ENCODE results near the gene ATXN1.

The ATXN1 gene

GRCh38 chr6:16595514-16596120 is 165.6 kb downstream of the ATXN1 start:
- no peak overlapping the region for H3K9ac ChIP-seq (ENCODE audit: low read depth in 1 of 2, low read length in 2 of 2)
- H3K9me3 ChIP-seq (ENCODE audit: control insufficient read depth in 1 of 2, low read length in 2 of 2): no peaks in the 10 kb centered on the region
- H3K27ac ChIP-seq (ENCODE audit: low read depth, low read length): no peak overlapping the region
- H3K36me3 ChIP-seq (ENCODE audit: control insufficient read depth in 1 of 2, insufficient read depth in 2 of 2, low read length in 2 of 2): no peaks in the 10 kb centered on the region
- no peaks in the 10 kb centered on the region for H3K4me1 ChIP-seq (ENCODE audit: control insufficient read depth in 1 of 2, insufficient read depth in 2 of 2, low read length in 2 of 2)
- no peaks in the 10 kb centered on the region for H3K27me3 ChIP-seq (ENCODE audit: control insufficient read depth in 1 of 2, insufficient read depth in 2 of 2, low read length in 2 of 2)
- H3K4me3 ChIP-seq (ENCODE audit: low read depth in 1 of 2, low read length in 2 of 2): no peak overlapping the region

- no peaks in the 10 kb centered on the region for H3K36me3 ChIP-seq (ENCODE audit: control insufficient read depth in 1 of 2, insufficient read depth in 2 of 2, low read length in 2 of 2)
- H3K9ac ChIP-seq (ENCODE audit: low read depth in 1 of 2, low read length in 2 of 2): no peak overlapping the region
- no peak overlapping the region for H3K27ac ChIP-seq (ENCODE audit: low read depth, low read length)
- H3K9me3 ChIP-seq (ENCODE audit: control insufficient read depth in 1 of 2, low read length in 2 of 2): no peaks in the 10 kb centered on the region
- no peak overlapping the region for H3K4me3 ChIP-seq (ENCODE audit: low read depth in 1 of 2, low read length in 2 of 2)
- H3K27me3 ChIP-seq (ENCODE audit: control insufficient read depth in 1 of 2, insufficient read depth in 2 of 2, low read length in 2 of 2): no peaks in the 10 kb centered on the region
- H3K4me1 ChIP-seq (ENCODE audit: control insufficient read depth in 1 of 2, insufficient read depth in 2 of 2, low read length in 2 of 2): no peaks in the 10 kb centered on the region
Measured at GRCh38 chr6:16594849-16595248, 166.4 kb downstream of the ATXN1 start.

- H3K36me3 ChIP-seq (ENCODE audit: control insufficient read depth in 1 of 2, insufficient read depth in 2 of 2, low read length in 2 of 2): no peaks in the 10 kb centered on the region
- H3K27ac ChIP-seq (ENCODE audit: low read depth, low read length): no peak overlapping the region
- no peaks in the 10 kb centered on the region for H3K27me3 ChIP-seq (ENCODE audit: control insufficient read depth in 1 of 2, insufficient read depth in 2 of 2, low read length in 2 of 2)
- no peaks in the 10 kb centered on the region for H3K9me3 ChIP-seq (ENCODE audit: control insufficient read depth in 1 of 2, low read length in 2 of 2)
- H3K4me1 ChIP-seq (ENCODE audit: control insufficient read depth in 1 of 2, insufficient read depth in 2 of 2, low read length in 2 of 2): no peaks in the 10 kb centered on the region
- H3K4me3 ChIP-seq (ENCODE audit: low read depth in 1 of 2, low read length in 2 of 2): no peak overlapping the region
- no peak overlapping the region for H3K9ac ChIP-seq (ENCODE audit: low read depth in 1 of 2, low read length in 2 of 2)
Measured at GRCh38 chr6:16592223-16592911, 168.9 kb downstream of the ATXN1 start.

- Histone ChIP-seq H3K9ac (ENCODE audit: low read depth in 1 of 2, low read length in 2 of 2) (no peak overlapping the region), H3K4me3 (ENCODE audit: low read depth in 1 of 2, low read length in 2 of 2) (no peak overlapping the region), H3K36me3 (ENCODE audit: control insufficient read depth in 1 of 2, insufficient read depth in 2 of 2, low read length in 2 of 2) (no peaks in the 10 kb centered on the region), H3K4me1 (ENCODE audit: control insufficient read depth in 1 of 2, insufficient read depth in 2 of 2, low read length in 2 of 2) (peaks cover 0 to 1% of the 10 kb centered on the region in 2 donors), H3K9me3 (ENCODE audit: control insufficient read depth in 1 of 2, low read length in 2 of 2) (no peaks in the 10 kb centered on the region), H3K27ac (ENCODE audit: low read depth, low read length) (no peak overlapping the region), H3K27me3 (ENCODE audit: control insufficient read depth in 1 of 2, insufficient read depth in 2 of 2, low read length in 2 of 2) (no peaks in the 10 kb centered on the region)
Measured at GRCh38 chr6:16591396-16592222, 169.7 kb downstream of the ATXN1 start.

- Histone ChIP-seq H3K36me3 (ENCODE audit: control insufficient read depth in 1 of 2, insufficient read depth in 2 of 2, low read length in 2 of 2) (peaks cover 0 to 3% of the 10 kb centered on the region in 2 donors), H3K9me3 (ENCODE audit: control insufficient read depth in 1 of 2, low read length in 2 of 2) (no peaks in the 10 kb centered on the region), H3K27me3 (ENCODE audit: control insufficient read depth in 1 of 2, insufficient read depth in 2 of 2, low read length in 2 of 2) (no peaks in the 10 kb centered on the region), H3K4me3 (ENCODE audit: low read depth in 1 of 2, low read length in 2 of 2) (peak overlapping the region; percentile 49 to 57), H3K4me1 (ENCODE audit: control insufficient read depth in 1 of 2, insufficient read depth in 2 of 2, low read length in 2 of 2) (peaks cover 15% of the 10 kb centered on the region in 2 donors), H3K9ac (ENCODE audit: low read depth in 1 of 2, low read length in 2 of 2) (peak overlapping the region in 1 of 2 donors; percentile 13), H3K27ac (ENCODE audit: low read depth, low read length) (no peak overlapping the region)
Measured at GRCh38 chr6:16585805-16586204, 175.5 kb downstream of the ATXN1 start.

GRCh38 chr6:16583144-16583762 is 178.0 kb downstream of the ATXN1 start:
- H3K4me3 ChIP-seq (ENCODE audit: low read depth in 1 of 2, low read length in 2 of 2): peak overlapping the region; percentile 62 to 76
- peak overlapping the region; percentile 11 to 68 for H3K9ac ChIP-seq (ENCODE audit: low read depth in 1 of 2, low read length in 2 of 2)
- H3K27ac ChIP-seq (ENCODE audit: low read depth, low read length): no peak overlapping the region
- no peaks in the 10 kb centered on the region for H3K27me3 ChIP-seq (ENCODE audit: control insufficient read depth in 1 of 2, insufficient read depth in 2 of 2, low read length in 2 of 2)
- peaks cover 15% of the 10 kb centered on the region in 2 donors for H3K4me1 ChIP-seq (ENCODE audit: control insufficient read depth in 1 of 2, insufficient read depth in 2 of 2, low read length in 2 of 2)
- H3K9me3 ChIP-seq (ENCODE audit: control insufficient read depth in 1 of 2, low read length in 2 of 2): no peaks in the 10 kb centered on the region
- peaks cover 0 to 3% of the 10 kb centered on the region in 2 donors for H3K36me3 ChIP-seq (ENCODE audit: control insufficient read depth in 1 of 2, insufficient read depth in 2 of 2, low read length in 2 of 2)

GRCh38 chr6:16582446-16583143 is 178.7 kb downstream of the ATXN1 start:
- Histone ChIP-seq H3K27me3 (ENCODE audit: control insufficient read depth in 1 of 2, insufficient read depth in 2 of 2, low read length in 2 of 2) (no peaks in the 10 kb centered on the region), H3K4me1 (ENCODE audit: control insufficient read depth in 1 of 2, insufficient read depth in 2 of 2, low read length in 2 of 2) (peaks cover 15% of the 10 kb centered on the region in 2 donors), H3K27ac (ENCODE audit: low read depth, low read length) (no peak overlapping the region), H3K36me3 (ENCODE audit: control insufficient read depth in 1 of 2, insufficient read depth in 2 of 2, low read length in 2 of 2) (peaks cover 0 to 3% of the 10 kb centered on the region in 2 donors), H3K4me3 (ENCODE audit: low read depth in 1 of 2, low read length in 2 of 2) (peak overlapping the region; percentile 62 to 76), H3K9me3 (ENCODE audit: control insufficient read depth in 1 of 2, low read length in 2 of 2) (no peaks in the 10 kb centered on the region), H3K9ac (ENCODE audit: low read depth in 1 of 2, low read length in 2 of 2) (peak overlapping the region; percentile 11 to 68)

GRCh38 chr6:16578695-16579285 is 182.5 kb downstream of the ATXN1 start:
- Histone ChIP-seq H3K27me3 (ENCODE audit: control insufficient read depth in 1 of 2, insufficient read depth in 2 of 2, low read length in 2 of 2) (no peaks in the 10 kb centered on the region), H3K4me1 (ENCODE audit: control insufficient read depth in 1 of 2, insufficient read depth in 2 of 2, low read length in 2 of 2) (peaks cover 14 to 21% of the 10 kb centered on the region in 2 donors), H3K9me3 (ENCODE audit: control insufficient read depth in 1 of 2, low read length in 2 of 2) (no peaks in the 10 kb centered on the region), H3K4me3 (ENCODE audit: low read depth in 1 of 2, low read length in 2 of 2) (no peak overlapping the region), H3K9ac (ENCODE audit: low read depth in 1 of 2, low read length in 2 of 2) (no peak overlapping the region), H3K36me3 (ENCODE audit: control insufficient read depth in 1 of 2, insufficient read depth in 2 of 2, low read length in 2 of 2) (peaks cover 0 to 3% of the 10 kb centered on the region in 2 donors), H3K27ac (ENCODE audit: low read depth, low read length) (no peak overlapping the region)

Measured in duodenal mucosa (tissue), 2 donors.